CD8-positive, alpha-beta memory T cell (primary cell): ENCODE data around the gene KMT2D. TPM values are rescaled to one million over a fixed set of nuclear protein-coding genes. Genes with fewer than 3 reads are reported as not detected.

Experiments
- CTCF ChIA-PET: fragments of 350-600 bp; sonication (Branson Sonifier 250); formaldehyde crosslinking; loops from one replicate; lab custom pipeline; 2021; ENCODE audit warnings: antibody characterized with exemption; lab: Charles Lee
- POLR2A ChIA-PET: fragments of 350-600 bp; sonication (Branson Sonifier 250); formaldehyde crosslinking; loops from one replicate; lab custom pipeline; 2021; ENCODE audit warnings: antibody characterized with exemption; lab: Charles Lee
- DNase-seq, 5 donors: peaks; one replicate each; pipeline versions ENCODE4 v3.0.0 to v3.0.0-alpha.2; 2020 to 2022; ENCODE audit warnings: mixed read lengths in 1 of 5
- H3K27ac ChIP-seq: one replicate; pipeline ENCODE4 v1.7.0; 2013; ENCODE audit warnings: low read depth, mild to moderate bottlenecking, low read length, moderate library complexity
- H3K27me3 ChIP-seq: 2 replicates; pipeline ENCODE4 v1.7.0; 2013; ENCODE audit warnings: low read length, mild to moderate bottlenecking; ENCODE audit not compliant: insufficient read depth, poor library complexity, severe bottlenecking
- H3K36me3 ChIP-seq: 2 replicates; pipeline ENCODE4 v1.7.0; 2013; ENCODE audit warnings: mild to moderate bottlenecking, low read length, moderate library complexity; ENCODE audit not compliant: insufficient read depth
- H3K4me1 ChIP-seq: 2 replicates; pipeline ENCODE4 v1.7.0; 2013; ENCODE audit warnings: mild to moderate bottlenecking, low read length, moderate library complexity; ENCODE audit not compliant: insufficient read depth
- H3K4me3 ChIP-seq: 2 replicates; pipeline ENCODE4 v1.7.0; 2013; ENCODE audit warnings: mild to moderate bottlenecking, low read length
- H3K9me3 ChIP-seq: 2 replicates; pipeline ENCODE4 v1.7.0; 2013; ENCODE audit warnings: mild to moderate bottlenecking, low read length
- H3K27ac Mint-ChIP-seq, 8 donors: one replicate each; pipeline ENCODE4 v1.8.0; 2020 to 2021; ENCODE audit warnings: mixed read lengths in 8 of 8, mild to moderate bottlenecking in 6 of 8, inconsistent platforms in 3 of 8, moderate library complexity in 3 of 8
- H3K27me3 Mint-ChIP-seq, 2 donors: one replicate each; pipeline ENCODE4 v1.8.0; 2020 to 2021; ENCODE audit warnings: mixed read lengths in 2 of 2, mild to moderate bottlenecking in 1 of 2, moderate library complexity in 1 of 2
- H3K36me3 Mint-ChIP-seq, 3 donors: one replicate each; pipeline ENCODE4 v1.8.0; 2020 to 2021; ENCODE audit warnings: mixed read lengths in 3 of 3, inconsistent platforms in 1 of 3, mild to moderate bottlenecking in 1 of 3
- H3K4me1 Mint-ChIP-seq, 3 donors: one replicate each; pipeline ENCODE4 v1.8.0; 2020 to 2021; ENCODE audit warnings: mixed read lengths in 3 of 3, inconsistent platforms in 1 of 3, mild to moderate bottlenecking in 1 of 3
- H3K4me3 Mint-ChIP-seq, 7 donors: one replicate each; pipeline ENCODE4 v1.8.0; 2020 to 2021; ENCODE audit warnings: mixed read lengths in 7 of 7, mild to moderate bottlenecking in 6 of 7, moderate library complexity in 4 of 7, inconsistent platforms in 2 of 7
- H3K9me3 Mint-ChIP-seq, 5 donors: one replicate each; pipeline ENCODE4 v1.8.0; 2020 to 2022; ENCODE audit warnings: mixed read lengths in 5 of 5, mild to moderate bottlenecking in 3 of 5, moderate library complexity in 2 of 5, inconsistent platforms in 1 of 5
- polyA plus RNA-seq: library from polyadenylated mRNA; unstranded; fragments of 300-500 nt; fragmentation: Illumina TruSeq; gene quantifications from one replicate; pipeline ENCODE4 v1.2.3, GENCODE V29; 2021
- total RNA-seq, 2 experiments: library from RNA; stranded (reverse); gene quantifications; one replicate each; pipeline ENCODE4 v1.2.3, GENCODE V29; 2021

The KMT2D gene
- total and polyA plus RNA-seq, 3 experiments from 2014 or later = 22.8 to 79.7 (median 79.4) TPM

DNA sequence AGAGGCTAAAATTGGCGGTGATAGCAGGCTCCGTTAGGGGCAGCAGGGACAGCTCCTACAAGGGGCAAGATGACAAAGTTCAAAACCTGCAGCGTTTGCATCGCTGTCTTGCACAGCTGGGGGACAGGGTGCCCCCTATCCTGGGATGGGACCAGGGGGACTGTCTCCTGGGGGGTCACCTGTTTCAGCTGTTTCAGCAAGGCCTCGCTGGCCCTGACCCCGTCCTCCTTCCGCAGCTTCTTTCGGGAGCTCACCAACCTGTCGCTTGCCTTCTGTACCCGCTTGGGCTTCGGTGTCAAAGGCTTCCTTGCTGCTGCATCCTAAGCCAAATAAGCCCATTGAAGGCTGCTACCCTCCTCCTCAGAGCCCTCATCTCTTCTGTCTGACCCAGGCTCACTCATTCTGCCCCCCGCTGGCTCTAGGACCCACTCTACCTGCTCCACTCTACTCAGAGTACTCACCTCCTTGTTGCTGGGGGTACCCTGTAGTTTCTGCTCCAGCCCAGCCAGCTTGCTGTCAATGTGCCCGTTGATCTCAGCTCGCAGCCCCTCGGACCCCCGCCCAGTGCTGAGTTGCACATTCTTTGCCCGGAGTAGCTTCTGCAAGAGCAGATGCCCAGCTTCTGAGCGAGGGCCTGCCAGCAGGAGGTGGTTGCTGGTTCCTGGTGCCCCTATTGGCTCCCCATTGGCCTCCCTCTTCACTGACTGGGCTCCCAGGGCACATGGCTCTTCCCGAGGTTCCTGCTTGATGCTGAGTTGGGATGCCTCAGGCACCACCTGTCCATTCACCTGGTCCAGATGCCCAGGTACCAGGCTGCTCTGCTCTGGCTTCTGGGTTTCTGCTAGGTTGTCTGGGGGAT, 29.7 kb downstream of the KMT2D start:
- POLR2A ChIA-PET = interaction anchor here (0.6 kb wide), 1 partner anchor 1180 kb away, joined by 3 read pairs; no protein-coding TSS in a partner anchor
- peaks cover under 1 to 85% (median 3%) of the 10 kb centered on the region in 3 donors for H3K36me3 Mint-ChIP-seq
- H3K36me3 ChIP-seq = peaks cover 34% of the 10 kb centered on the region
- no peaks in the 10 kb centered on the region for H3K4me1 ChIP-seq
- H3K27me3 Mint-ChIP-seq = no peaks in the 10 kb centered on the region
- peak in 1 of 5 donors; percentile 37 for DNase-seq
- H3K4me3 ChIP-seq = no peak overlapping the region
- H3K27ac Mint-ChIP-seq = peak overlapping the region in 5 of 8 donors; percentile 33 to 86 (median 70)
- H3K27me3 ChIP-seq = no peaks in the 10 kb centered on the region
- no peak overlapping the region for H3K27ac ChIP-seq
- H3K9me3 Mint-ChIP-seq = no peaks in the 10 kb centered on the region
- H3K4me1 Mint-ChIP-seq = peaks cover 0 to 2% (median 0%) of the 10 kb centered on the region in 3 donors
- no peaks in the 10 kb centered on the region for H3K9me3 ChIP-seq
- CTCF ChIA-PET = interaction anchor here (1.1 to 4.6 kb wide), 4 partner anchors 13 to 57 kb away, joined by 3 to 18 read pairs (median 10); no protein-coding TSS in a partner anchor
- H3K4me3 Mint-ChIP-seq = no peak overlapping the region

DNA sequence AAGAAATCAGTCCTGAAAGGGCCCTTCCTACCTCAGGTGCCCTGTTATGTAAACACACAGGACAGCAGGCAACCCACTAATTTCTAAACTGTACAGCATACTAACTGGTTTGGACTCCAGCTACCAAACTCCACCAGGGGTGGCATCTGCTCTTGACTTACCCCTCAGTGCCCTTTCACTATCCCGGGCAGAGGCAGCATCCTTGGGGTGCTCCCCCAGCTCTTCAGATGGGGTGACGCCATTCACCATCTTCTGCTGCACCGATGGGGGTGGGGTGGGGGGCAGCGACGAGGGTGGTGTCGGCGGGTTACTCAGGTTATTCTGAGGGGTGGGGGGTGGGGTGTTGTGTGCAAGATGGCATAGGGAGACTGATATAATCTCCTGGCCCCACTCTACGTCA, 30.5 kb downstream of the KMT2D start:
- Histone ChIP-seq H3K4me1 (no peaks in the 10 kb centered on the region), H3K9me3 (no peaks in the 10 kb centered on the region), H3K4me3 (no peak overlapping the region), H3K27me3 (no peaks in the 10 kb centered on the region), H3K27ac (no peak overlapping the region), H3K36me3 (peaks cover 41% of the 10 kb centered on the region)
- CTCF ChIA-PET = interaction anchor here (1.1 to 2.8 kb wide), 4 partner anchors 10 to 57 kb away, joined by 3 to 16 read pairs (median 4); no protein-coding TSS in a partner anchor
- no peaks in the 10 kb centered on the region for H3K27me3 Mint-ChIP-seq
- no peak overlapping the region for H3K4me3 Mint-ChIP-seq
- H3K9me3 Mint-ChIP-seq = no peaks in the 10 kb centered on the region
- H3K4me1 Mint-ChIP-seq = no peaks in the 10 kb centered on the region
- H3K27ac Mint-ChIP-seq = peak overlapping the region in 7 of 8 donors; percentile 48 to 85 (median 74)
- H3K36me3 Mint-ChIP-seq = peaks cover 4 to 86% (median 5%) of the 10 kb centered on the region in 3 donors
- peak in 1 of 5 donors; percentile 38 for DNase-seq
- POLR2A ChIA-PET = interaction anchor here (0.6 kb wide), 2 partner anchors 23 to 1179 kb away, joined by 3 read pairs; no protein-coding TSS in a partner anchor

DNA sequence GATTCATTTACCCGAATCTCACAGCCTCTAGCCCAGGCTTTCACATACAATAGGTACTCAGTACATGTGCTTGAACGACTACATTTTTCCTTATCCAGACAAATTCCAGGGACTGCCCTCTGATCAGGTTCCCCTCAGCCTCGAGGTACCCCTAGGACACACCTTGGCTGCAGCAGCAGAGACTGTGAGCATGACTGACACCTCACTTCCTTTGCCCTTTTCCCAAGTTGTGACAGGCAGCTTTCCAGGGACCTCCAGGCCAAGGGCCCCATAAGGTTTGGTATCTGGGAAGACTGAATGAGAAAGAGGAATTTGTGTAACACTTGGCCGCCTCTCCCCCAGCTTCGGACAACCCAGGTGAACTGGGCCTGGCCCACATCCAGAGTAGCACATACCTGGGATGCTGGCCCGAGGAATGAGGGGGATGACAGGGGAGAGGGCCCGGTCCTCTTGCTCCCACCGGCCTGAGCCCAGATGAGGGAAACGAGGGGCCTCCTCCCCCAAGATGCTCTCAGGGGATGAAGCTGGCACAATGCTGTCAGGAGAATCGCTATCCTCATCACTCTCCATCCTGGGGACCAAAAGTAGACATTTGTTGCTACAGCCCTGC, 31.8 kb downstream of the KMT2D start:
- Mint-ChIP-seq H3K9me3 (no peaks in the 10 kb centered on the region), H3K27me3 (no peaks in the 10 kb centered on the region), H3K27ac (peak overlapping the region in 5 of 8 donors; percentile 7 to 83 (median 73)), H3K4me3 (no peak overlapping the region), H3K4me1 (no peaks in the 10 kb centered on the region), H3K36me3 (peaks cover 4 to 84% (median 5%) of the 10 kb centered on the region in 3 donors)
- Histone ChIP-seq H3K4me3 (no peak overlapping the region), H3K4me1 (no peaks in the 10 kb centered on the region), H3K27ac (no peak overlapping the region), H3K9me3 (no peaks in the 10 kb centered on the region), H3K27me3 (no peaks in the 10 kb centered on the region), H3K36me3 (peaks cover 43% of the 10 kb centered on the region)
- CTCF ChIA-PET = interaction anchor here (1.1 to 2.8 kb wide), 3 partner anchors 9 to 15 kb away, joined by 3 to 16 read pairs (median 4); no protein-coding TSS in a partner anchor
- POLR2A ChIA-PET = interaction anchor here (1.0 kb wide), 1 partner anchor 10 kb away, joined by 3 read pairs; no protein-coding TSS in a partner anchor
- peak in 1 of 5 donors; percentile 23 for DNase-seq

DNA sequence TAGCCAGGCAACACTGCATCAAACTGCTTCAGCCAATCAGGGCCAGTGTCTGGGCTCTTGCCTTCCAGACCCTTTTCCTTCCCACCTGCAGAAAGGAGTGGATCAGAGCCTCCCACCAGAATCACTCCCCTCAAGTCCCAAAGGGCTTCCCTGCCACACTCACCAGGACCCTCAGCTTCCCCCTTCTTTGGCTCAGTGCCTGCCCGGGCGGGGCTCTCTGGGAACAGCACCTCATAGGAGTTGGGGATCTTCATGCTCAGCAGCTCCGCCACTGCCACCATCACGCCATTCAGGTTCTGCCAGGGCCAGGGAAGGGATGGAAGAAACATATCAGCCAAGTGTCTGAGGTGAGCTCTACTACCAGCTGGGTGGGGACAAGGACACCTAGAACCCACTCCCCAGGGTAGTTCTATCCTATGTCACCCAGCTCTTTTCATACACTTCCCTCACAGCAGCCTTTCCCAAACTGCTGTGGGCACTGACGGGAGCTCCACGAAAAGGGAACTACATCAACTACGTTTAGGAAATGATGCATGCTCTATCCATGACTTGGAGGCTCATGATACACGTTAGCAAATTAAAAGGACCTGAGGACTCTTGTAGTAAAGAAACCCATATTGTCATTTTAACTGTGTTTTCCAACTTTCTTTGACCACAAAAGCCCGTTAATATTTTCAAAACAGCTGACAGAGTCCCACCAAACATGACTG, 32.6 kb downstream of the KMT2D start:
- POLR2A ChIA-PET = no interaction called here
- peaks cover 43% of the 10 kb centered on the region for H3K36me3 ChIP-seq
- no peak overlapping the region for H3K27ac ChIP-seq
- no peaks in the 10 kb centered on the region for H3K9me3 ChIP-seq
- Mint-ChIP-seq H3K4me1 (no peaks in the 10 kb centered on the region), H3K27ac (peak overlapping the region in 7 of 8 donors; percentile 57 to 83 (median 77)), H3K27me3 (no peaks in the 10 kb centered on the region), H3K9me3 (no peaks in the 10 kb centered on the region), H3K36me3 (peaks cover 4 to 85% (median 5%) of the 10 kb centered on the region in 3 donors), H3K4me3 (no peak overlapping the region)
- H3K4me3 ChIP-seq = no peak overlapping the region
- CTCF ChIA-PET = interaction anchor here (1.0 to 2.8 kb wide), 4 partner anchors 11 to 40 kb away, joined by 3 to 16 read pairs (median 3); no protein-coding TSS in a partner anchor
- no peaks in the 10 kb centered on the region for H3K4me1 ChIP-seq
- no peaks in the 10 kb centered on the region for H3K27me3 ChIP-seq
- DNase-seq = peak in 1 of 5 donors; percentile 31

DNA sequence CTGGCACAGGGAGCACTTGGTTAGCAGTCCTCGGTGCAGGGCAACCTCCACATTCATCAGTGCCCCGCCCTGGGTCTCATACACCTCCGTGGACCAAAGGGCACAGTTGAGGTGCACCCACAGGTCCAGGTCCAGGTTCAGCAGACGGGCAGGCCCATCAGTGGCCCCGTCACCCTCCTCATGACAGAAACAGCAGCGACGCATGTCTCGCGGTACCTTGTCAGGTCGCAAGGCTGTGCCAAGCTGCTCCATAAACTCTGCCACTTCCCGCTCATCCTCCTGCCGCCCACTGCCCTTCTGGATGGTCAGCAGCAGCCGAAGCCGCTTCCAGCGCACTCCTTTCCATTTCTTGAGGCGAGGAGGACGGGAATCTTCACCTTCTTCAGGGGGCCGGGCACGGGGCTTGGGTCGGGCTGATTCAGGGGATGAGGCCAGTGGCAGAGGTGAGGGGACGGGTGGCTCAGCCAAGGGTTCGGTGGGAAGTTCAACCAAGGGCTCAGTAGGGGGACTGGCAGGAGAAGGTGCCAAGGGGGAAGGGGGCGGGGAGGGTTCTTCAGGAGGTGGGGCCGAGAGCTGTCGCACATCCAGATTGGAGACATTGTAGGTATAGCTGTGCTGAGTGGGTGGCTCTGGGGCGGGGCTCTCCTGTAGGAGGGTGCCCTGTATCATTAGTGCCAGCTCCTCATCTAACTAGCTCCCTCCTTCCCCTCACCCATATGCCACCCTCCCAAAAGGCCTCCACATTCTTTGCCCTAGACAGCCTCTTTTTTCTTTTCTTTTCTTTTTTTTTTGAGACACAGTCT, 33.7 kb downstream of the KMT2D start:
- POLR2A ChIA-PET = no interaction called here
- peaks cover 40% of the 10 kb centered on the region for H3K36me3 ChIP-seq
- H3K9me3 ChIP-seq = no peaks in the 10 kb centered on the region
- no peak overlapping the region for H3K27ac ChIP-seq
- CTCF ChIA-PET = interaction anchor here (1.0 kb wide), 1 partner anchor 39 kb away, joined by 3 read pairs; no protein-coding TSS in a partner anchor
- peaks cover 4 to 86% (median 14%) of the 10 kb centered on the region in 3 donors for H3K36me3 Mint-ChIP-seq
- H3K4me1 ChIP-seq = no peaks in the 10 kb centered on the region
- H3K27me3 ChIP-seq = no peaks in the 10 kb centered on the region
- H3K4me3 Mint-ChIP-seq = no peak overlapping the region
- H3K27me3 Mint-ChIP-seq = no peaks in the 10 kb centered on the region
- peak overlapping the region in 4 of 8 donors; percentile 60 to 89 (median 79) for H3K27ac Mint-ChIP-seq
- H3K9me3 Mint-ChIP-seq = no peaks in the 10 kb centered on the region
- DNase-seq = peak in 1 of 5 donors; percentile 42
- H3K4me1 Mint-ChIP-seq = no peaks in the 10 kb centered on the region
- H3K4me3 ChIP-seq = no peak overlapping the region

DNA sequence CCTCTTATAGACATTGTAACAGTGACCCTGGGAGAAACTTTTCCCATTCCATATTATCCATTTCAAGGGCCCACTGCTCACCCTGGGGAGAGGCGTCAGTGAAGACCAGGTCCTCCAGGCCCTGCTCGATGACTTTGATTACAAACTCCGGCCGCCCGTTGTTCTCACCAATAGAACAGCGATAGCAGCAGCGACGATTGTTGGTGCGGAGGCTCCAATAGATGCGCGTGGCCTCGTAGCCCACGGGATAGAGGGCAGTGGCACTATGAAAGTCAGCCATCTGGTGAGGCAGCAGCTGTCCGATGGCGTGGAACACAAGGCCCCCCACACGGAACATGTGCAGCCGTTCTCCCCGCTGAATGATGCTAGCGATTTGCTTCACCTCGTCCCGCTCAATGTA, 34.5 kb downstream of the KMT2D start:
- H3K27ac Mint-ChIP-seq = peak overlapping the region in 7 of 8 donors; percentile 54 to 100 (median 82)
- H3K4me3 ChIP-seq = no peak overlapping the region
- H3K36me3 ChIP-seq = peaks cover 45% of the 10 kb centered on the region
- no peaks in the 10 kb centered on the region for H3K9me3 Mint-ChIP-seq
- H3K27ac ChIP-seq = no peak overlapping the region
- no peaks in the 10 kb centered on the region for H3K9me3 ChIP-seq
- H3K4me1 Mint-ChIP-seq = no peaks in the 10 kb centered on the region
- H3K27me3 ChIP-seq = no peaks in the 10 kb centered on the region
- no peak overlapping the region for H3K4me3 Mint-ChIP-seq
- peaks cover 4 to 87% (median 17%) of the 10 kb centered on the region in 3 donors for H3K36me3 Mint-ChIP-seq
- CTCF ChIA-PET = interaction anchor here (0.9 kb wide), 1 partner anchor 62 kb away, joined by 3 read pairs; no protein-coding TSS in a partner anchor
- POLR2A ChIA-PET = no interaction called here
- no peak for DNase-seq
- no peaks in the 10 kb centered on the region for H3K27me3 Mint-ChIP-seq
- H3K4me1 ChIP-seq = no peaks in the 10 kb centered on the region

DNA sequence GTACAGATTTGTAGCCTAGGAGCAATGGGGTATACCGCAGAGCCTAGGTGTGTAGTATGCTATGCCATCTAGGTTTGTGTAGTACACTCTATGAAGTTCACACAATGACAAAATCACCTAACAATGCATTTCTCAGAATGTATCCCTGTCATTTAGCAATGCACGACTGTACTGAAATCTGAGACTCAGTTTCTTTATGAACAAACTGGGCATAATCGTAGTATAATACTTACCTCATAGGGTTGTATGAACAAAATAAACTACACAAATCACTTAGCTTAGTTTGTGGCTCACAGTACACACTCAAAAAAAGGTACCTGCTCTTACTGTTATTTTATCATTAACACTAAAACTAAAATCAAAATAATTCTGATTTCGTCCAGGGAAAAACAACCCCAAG, 35.1 kb downstream of the KMT2D start:
- Mint-ChIP-seq H3K36me3 (peaks cover 4 to 87% (median 17%) of the 10 kb centered on the region in 3 donors), H3K4me1 (no peaks in the 10 kb centered on the region), H3K27ac (peak overlapping the region in 7 of 8 donors; percentile 29 to 100 (median 57)), H3K4me3 (no peak overlapping the region), H3K9me3 (no peaks in the 10 kb centered on the region), H3K27me3 (no peaks in the 10 kb centered on the region)
- peaks cover 45% of the 10 kb centered on the region for H3K36me3 ChIP-seq
- no peaks in the 10 kb centered on the region for H3K9me3 ChIP-seq
- H3K4me3 ChIP-seq = no peak overlapping the region
- no peaks in the 10 kb centered on the region for H3K4me1 ChIP-seq
- POLR2A ChIA-PET = no interaction called here
- H3K27ac ChIP-seq = no peak overlapping the region
- CTCF ChIA-PET = interaction anchor here (0.9 kb wide), 1 partner anchor 63 kb away, joined by 3 read pairs; no protein-coding TSS in a partner anchor
- H3K27me3 ChIP-seq = no peaks in the 10 kb centered on the region
- DNase-seq = no peak
